Colonic mucosa (tissue), 4 donors: Measurements from ENCODE around the gene STXBP4. TPM values are rescaled to one million over a fixed set of nuclear protein-coding genes. Genes with fewer than 3 reads are reported as not detected.

Experiments
- DNase-seq: peaks from one replicate; pipeline ENCODE4 v3.0.0-alpha.2; 2020
- H3K27ac ChIP-seq: fragments of 200-600 bp; one replicate; pipeline ENCODE4 v1.8.0; 2021
- H3K27me3 ChIP-seq: fragments of 200-600 bp; one replicate; pipeline ENCODE4 v1.8.0; 2021
- H3K36me3 ChIP-seq: fragments of 200-600 bp; one replicate; pipeline ENCODE4 v1.8.0; 2021
- H3K4me1 ChIP-seq: fragments of 200-600 bp; one replicate; pipeline ENCODE4 v1.8.0; 2021; ENCODE audit warnings: mild to moderate bottlenecking
- H3K4me3 ChIP-seq: fragments of 200-600 bp; one replicate; pipeline ENCODE4 v1.8.0; 2021
- H3K9ac ChIP-seq, 2 donors: one replicate each; pipeline ENCODE4 v1.7.0; 2013; ENCODE audit warnings: control low read depth in 2 of 2, low read depth in 2 of 2, low read length in 2 of 2
- H3K9me3 ChIP-seq: fragments of 200-600 bp; one replicate; pipeline ENCODE4 v1.8.0; 2021
- intact Hi-C: fragments of 100-400 bp; cut with DNase I; formaldehyde crosslinking; loops from one replicate; pipeline ENCODE4 v1.14.1; 2022
- total RNA-seq, 2 donors: library from RNA; stranded (reverse); fragmentation: NEBNext Ultra II Directional in 1 of 2; extraction: Animal tissue kit (Norgen Biotek cat#: 25700) in 1 of 2; gene quantifications; one replicate each; pipeline ENCODE4 v1.2.1, GENCODE V29; 2021
- TF ChIP-seq, protein P1 (sequence below): fragments of 200-600 bp; IDR thresholded peaks from one replicate; pipeline ENCODE4 v1.8.0; 2022; ENCODE audit warnings: antibody characterized with exemption, mild to moderate bottlenecking
- donor health status: healthy.
- donor health status: DM: no; HTN: no; CAD: no.
- donor health status: DM: no; HTN: no; CAD: no.

STXBP4 gene
- total RNA-seq, 2 donors from 2014 or later, result 6.2 to 6.6 TPM

- Histone ChIP-seq H3K9me3 (no peaks in the 10 kb centered on the region), H3K9ac (no peak overlapping the region), H3K27me3 (no peaks in the 10 kb centered on the region), H3K27ac (no peak overlapping the region), H3K4me1 (peaks cover 4% of the 10 kb centered on the region), H3K4me3 (no peak overlapping the region), H3K36me3 (no peaks in the 10 kb centered on the region)
- TF ChIP-seq, protein P1, sequence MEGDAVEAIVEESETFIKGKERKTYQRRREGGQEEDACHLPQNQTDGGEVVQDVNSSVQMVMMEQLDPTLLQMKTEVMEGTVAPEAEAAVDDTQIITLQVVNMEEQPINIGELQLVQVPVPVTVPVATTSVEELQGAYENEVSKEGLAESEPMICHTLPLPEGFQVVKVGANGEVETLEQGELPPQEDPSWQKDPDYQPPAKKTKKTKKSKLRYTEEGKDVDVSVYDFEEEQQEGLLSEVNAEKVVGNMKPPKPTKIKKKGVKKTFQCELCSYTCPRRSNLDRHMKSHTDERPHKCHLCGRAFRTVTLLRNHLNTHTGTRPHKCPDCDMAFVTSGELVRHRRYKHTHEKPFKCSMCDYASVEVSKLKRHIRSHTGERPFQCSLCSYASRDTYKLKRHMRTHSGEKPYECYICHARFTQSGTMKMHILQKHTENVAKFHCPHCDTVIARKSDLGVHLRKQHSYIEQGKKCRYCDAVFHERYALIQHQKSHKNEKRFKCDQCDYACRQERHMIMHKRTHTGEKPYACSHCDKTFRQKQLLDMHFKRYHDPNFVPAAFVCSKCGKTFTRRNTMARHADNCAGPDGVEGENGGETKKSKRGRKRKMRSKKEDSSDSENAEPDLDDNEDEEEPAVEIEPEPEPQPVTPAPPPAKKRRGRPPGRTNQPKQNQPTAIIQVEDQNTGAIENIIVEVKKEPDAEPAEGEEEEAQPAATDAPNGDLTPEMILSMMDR, result no peak
- intact Hi-C loops, result no loop called here
- peak; percentile 46 for DNase-seq
These were observed 156.3 kb downstream of the STXBP4 start for GRCh38 chr17:55124730-55125360.

- intact Hi-C loops, result no loop called here
- no peaks in the 10 kb centered on the region for H3K27me3 ChIP-seq
- TF ChIP-seq, protein P1, result no peak
- no peak for DNase-seq
- H3K4me3 ChIP-seq, result no peak overlapping the region
- H3K9me3 ChIP-seq, result no peaks in the 10 kb centered on the region
- no peak overlapping the region for H3K9ac ChIP-seq
- no peak overlapping the region for H3K27ac ChIP-seq
- H3K36me3 ChIP-seq, result no peaks in the 10 kb centered on the region
- no peaks in the 10 kb centered on the region for H3K4me1 ChIP-seq
These were observed 165.0 kb downstream of the STXBP4 start for GRCh38 chr17:55133583-55133982.

DNA sequence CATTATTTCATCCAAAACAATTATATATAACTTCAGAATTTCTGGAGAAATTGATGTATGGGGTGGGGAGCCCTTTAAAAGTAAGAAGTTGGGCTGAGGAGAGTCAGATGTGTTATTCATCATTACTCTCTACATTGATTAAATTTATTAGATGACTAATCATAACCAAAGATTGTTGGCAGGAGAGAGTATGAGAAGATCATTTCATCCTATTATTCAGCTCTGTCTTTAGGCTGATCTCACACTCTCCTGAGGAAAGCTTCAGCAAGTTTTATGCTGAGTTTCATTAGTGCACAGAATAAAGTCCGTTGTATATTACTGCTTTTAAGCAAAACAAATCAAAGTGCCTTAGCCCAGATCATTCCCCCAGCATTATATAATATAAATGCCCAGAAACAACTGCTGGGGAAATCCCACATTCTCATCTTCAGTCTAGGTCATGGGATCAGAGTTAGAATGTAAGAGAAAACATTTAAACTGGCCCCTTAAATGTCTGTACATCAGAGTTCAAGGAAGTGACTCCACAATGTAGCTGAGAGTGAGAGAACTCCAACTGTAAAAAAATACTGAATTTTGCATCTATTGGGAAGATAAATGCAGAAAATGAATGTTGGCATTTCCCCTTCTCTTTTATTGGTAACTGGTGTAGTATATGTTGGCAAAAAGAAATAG is 166.1 kb downstream of the STXBP4 start:
- no peaks in the 10 kb centered on the region for H3K4me1 ChIP-seq
- H3K4me3 ChIP-seq, result no peak overlapping the region
- H3K27ac ChIP-seq, result no peak overlapping the region
- intact Hi-C loops, result no loop called here
- no peaks in the 10 kb centered on the region for H3K36me3 ChIP-seq
- H3K27me3 ChIP-seq, result no peaks in the 10 kb centered on the region
- H3K9me3 ChIP-seq, result no peaks in the 10 kb centered on the region
- DNase-seq, result no peak
- no peak overlapping the region for H3K9ac ChIP-seq
- TF ChIP-seq, protein P1, result no peak

DNA sequence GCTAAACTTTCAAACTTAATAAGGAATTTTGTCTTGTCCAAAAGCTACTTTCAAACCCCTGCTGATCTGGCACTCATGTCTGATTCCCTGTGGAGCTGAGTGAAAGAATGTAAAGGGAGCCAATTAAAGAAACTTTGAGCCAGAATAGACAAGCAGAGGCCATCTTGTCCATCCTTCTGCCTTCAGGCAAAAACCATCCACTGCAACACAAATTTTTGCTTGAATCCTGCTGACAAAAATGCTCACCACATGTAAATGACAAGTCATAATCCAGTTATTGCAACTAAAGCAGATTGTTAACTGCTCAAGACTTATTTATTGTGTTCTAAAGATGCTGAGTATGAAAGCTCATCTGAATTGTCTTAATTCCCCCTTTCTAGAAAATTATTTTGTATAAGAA is 172.2 kb downstream of the STXBP4 start:
- H3K9ac ChIP-seq, result no peak overlapping the region
- TF ChIP-seq, protein P1, result no peak
- no peak overlapping the region for H3K27ac ChIP-seq
- intact Hi-C loops, result no loop called here
- no peaks in the 10 kb centered on the region for H3K36me3 ChIP-seq
- no peak for DNase-seq
- H3K4me1 ChIP-seq, result no peaks in the 10 kb centered on the region
- H3K4me3 ChIP-seq, result no peak overlapping the region
- H3K9me3 ChIP-seq, result no peaks in the 10 kb centered on the region
- H3K27me3 ChIP-seq, result no peaks in the 10 kb centered on the region

DNA sequence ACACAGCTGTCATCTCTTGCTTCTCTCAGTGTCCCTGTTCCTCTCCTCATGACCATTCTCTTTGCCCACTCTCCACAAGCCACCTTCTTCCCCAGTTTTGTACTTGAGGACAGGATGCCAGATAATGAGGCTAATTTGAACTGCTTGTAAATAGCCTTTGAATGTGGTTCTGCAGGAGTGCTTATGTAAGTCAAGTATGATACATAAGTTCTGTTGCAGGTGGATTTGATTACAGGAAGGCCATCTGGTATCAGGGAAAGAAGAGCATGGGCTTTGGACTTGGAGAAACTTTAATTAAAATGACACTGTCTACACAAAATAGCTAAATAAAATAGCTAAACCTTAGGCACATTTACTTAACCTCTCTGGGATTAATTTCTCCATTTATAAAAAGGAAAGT is 176.0 kb downstream of the STXBP4 start:
- Histone ChIP-seq H3K9me3 (no peaks in the 10 kb centered on the region), H3K4me1 (no peaks in the 10 kb centered on the region), H3K36me3 (no peaks in the 10 kb centered on the region), H3K9ac (no peak overlapping the region), H3K4me3 (no peak overlapping the region), H3K27me3 (no peaks in the 10 kb centered on the region), H3K27ac (no peak overlapping the region)
- DNase-seq, result no peak
- intact Hi-C loops, result no loop called here
- TF ChIP-seq, protein P1, result no peak
